Astrocyte (in vitro differentiated cells and primary cell): ENCODE results near the gene CCSER1.

Experiments
- EZH2 ChIP-seq: IDR thresholded peaks from 2 replicates; pipeline ENCODE4 v1.6.1; 2012; ENCODE audit warnings: mild to moderate bottlenecking, low read length, inconsistent platforms; ENCODE audit not compliant: insufficient read depth
- TF ChIP-seq, protein P1 (sequence below): IDR thresholded peaks from 2 replicates; pipeline ENCODE4 v1.5.1; 2011; ENCODE audit warnings: low read depth, mild to moderate bottlenecking, inconsistent platforms, low read length, moderate library complexity; ENCODE audit not compliant: insufficient read depth

DNA sequence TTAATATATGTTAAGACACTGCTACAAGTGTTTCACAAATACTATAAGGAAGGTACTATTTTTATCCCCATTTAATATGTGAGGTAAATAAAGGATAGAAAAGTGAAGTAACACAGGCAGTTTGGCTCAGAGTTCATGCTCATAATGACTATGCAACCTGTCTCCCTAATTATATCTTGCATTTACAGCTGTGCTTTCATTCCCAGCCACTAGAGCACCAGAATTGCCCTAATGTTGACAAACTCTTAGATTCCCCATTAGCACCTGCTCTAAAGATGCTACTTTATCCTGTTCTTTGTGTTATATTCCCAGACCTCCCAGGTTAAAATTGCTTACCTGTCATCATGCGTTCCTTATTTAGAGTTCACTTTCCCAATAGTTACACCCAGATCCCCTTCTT, 833.6 kb downstream of the CCSER1 start:
- TF ChIP-seq, protein P1, sequence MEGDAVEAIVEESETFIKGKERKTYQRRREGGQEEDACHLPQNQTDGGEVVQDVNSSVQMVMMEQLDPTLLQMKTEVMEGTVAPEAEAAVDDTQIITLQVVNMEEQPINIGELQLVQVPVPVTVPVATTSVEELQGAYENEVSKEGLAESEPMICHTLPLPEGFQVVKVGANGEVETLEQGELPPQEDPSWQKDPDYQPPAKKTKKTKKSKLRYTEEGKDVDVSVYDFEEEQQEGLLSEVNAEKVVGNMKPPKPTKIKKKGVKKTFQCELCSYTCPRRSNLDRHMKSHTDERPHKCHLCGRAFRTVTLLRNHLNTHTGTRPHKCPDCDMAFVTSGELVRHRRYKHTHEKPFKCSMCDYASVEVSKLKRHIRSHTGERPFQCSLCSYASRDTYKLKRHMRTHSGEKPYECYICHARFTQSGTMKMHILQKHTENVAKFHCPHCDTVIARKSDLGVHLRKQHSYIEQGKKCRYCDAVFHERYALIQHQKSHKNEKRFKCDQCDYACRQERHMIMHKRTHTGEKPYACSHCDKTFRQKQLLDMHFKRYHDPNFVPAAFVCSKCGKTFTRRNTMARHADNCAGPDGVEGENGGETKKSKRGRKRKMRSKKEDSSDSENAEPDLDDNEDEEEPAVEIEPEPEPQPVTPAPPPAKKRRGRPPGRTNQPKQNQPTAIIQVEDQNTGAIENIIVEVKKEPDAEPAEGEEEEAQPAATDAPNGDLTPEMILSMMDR: no peak
- TF ChIP-seq EZH2: no peak
